ENCODE measurements around the gene FKBP5. TPM values are rescaled to one million over a fixed set of nuclear protein-coding genes. Genes with fewer than 3 reads are reported as not detected.
"Not testable (repeated sequence)": the region's sequence is repeated elsewhere in the genome, so short reads cannot be mapped to it uniquely, and the experiment has no call there.

FKBP5 gene
- total RNA-seq, 1 experiment from 2014 or later = 20.1 TPM

DNA sequence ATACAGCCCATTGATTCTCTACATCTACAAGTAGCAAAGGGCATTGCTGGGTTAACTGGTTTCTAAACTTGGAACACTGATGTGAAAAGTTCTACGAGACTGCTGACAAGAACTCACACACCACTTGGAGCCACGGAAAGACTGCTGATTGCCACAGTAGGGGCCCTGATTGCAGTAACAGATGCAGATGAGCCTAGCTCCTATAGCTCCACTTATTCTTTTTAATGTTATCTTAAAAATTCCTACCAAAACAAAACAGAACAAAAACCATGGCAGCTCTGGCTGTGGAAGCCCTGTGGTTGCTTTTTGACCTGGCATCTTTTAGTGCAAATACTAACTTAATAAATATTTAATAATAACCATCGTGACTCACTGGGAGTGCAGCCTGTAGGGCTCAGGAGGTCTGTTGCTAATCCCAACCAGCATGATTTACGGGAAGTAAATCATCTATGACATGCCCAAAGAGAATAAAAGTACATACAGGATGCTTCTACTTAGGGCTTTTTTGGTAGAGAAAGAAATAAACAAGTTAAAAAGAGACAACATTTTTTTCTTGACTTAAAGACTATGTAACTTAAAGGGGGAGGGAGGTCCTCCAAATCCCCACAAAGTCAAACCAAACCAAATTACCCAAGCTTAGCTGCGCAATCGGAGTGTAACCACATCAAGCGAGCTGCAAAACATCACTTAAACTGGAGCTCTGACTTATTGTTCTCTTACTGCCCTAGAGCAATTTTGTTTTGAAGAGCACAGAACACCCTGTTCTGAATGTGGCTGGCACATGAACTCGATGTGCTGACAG is 87.2 kb downstream of the FKBP5 start:
- ChIA-PET POLR2A (no interaction called here), CTCF (interaction anchor here (0.6 to 1.2 kb wide), 2 partner anchors 135 to 734 kb away, joined by 5 read pairs; partner anchors contain the start of gene ARMC12)
- no peaks in the 10 kb centered on the region for H3K9me3 Mint-ChIP-seq (ENCODE audit: unreplicated experiment)
- H3K36me3 ChIP-seq (ENCODE audit: control insufficient read depth, insufficient read depth, low read length) = no peaks in the 10 kb centered on the region
- H3K36me3 Mint-ChIP-seq (ENCODE audit: insufficient read depth, unreplicated experiment) = no peaks in the 10 kb centered on the region
- DNase-seq = no peak
- no peaks in the 10 kb centered on the region for H3K4me1 ChIP-seq
- no peaks in the 10 kb centered on the region for H3K4me1 Mint-ChIP-seq (ENCODE audit: low read depth, unreplicated experiment)
- no TSS peak for BruUV-seq (replicated peaks)
- no peaks in the 10 kb centered on the region for H3K27me3 ChIP-seq (replicated peaks; ENCODE audit: control insufficient read depth, insufficient read depth, low read length)
- H3K27me3 Mint-ChIP-seq (ENCODE audit: insufficient read depth, unreplicated experiment) = no peaks in the 10 kb centered on the region
- no peak overlapping the region for H3K4me3 ChIP-seq (ENCODE audit: low read depth, low read length)
- TF ChIP-seq, protein P1, sequence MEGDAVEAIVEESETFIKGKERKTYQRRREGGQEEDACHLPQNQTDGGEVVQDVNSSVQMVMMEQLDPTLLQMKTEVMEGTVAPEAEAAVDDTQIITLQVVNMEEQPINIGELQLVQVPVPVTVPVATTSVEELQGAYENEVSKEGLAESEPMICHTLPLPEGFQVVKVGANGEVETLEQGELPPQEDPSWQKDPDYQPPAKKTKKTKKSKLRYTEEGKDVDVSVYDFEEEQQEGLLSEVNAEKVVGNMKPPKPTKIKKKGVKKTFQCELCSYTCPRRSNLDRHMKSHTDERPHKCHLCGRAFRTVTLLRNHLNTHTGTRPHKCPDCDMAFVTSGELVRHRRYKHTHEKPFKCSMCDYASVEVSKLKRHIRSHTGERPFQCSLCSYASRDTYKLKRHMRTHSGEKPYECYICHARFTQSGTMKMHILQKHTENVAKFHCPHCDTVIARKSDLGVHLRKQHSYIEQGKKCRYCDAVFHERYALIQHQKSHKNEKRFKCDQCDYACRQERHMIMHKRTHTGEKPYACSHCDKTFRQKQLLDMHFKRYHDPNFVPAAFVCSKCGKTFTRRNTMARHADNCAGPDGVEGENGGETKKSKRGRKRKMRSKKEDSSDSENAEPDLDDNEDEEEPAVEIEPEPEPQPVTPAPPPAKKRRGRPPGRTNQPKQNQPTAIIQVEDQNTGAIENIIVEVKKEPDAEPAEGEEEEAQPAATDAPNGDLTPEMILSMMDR (IDR thresholded peaks at IDR 0.05; ENCODE audit: insufficient read depth in 1 of 2, low read depth in 1 of 2, low read length in 1 of 2, severe bottlenecking in 1 of 2, unreplicated experiment in 1 of 2) = no peak
- intact Hi-C loops (cut with micrococcal nuclease; ENCODE audit: unreplicated experiment) = no loop called here
- no peak overlapping the region for H3K4me3 Mint-ChIP-seq (ENCODE audit: unreplicated experiment)
- H3K27ac Mint-ChIP-seq (ENCODE audit: unreplicated experiment) = no peak overlapping the region
- H3K9me3 ChIP-seq = no peaks in the 10 kb centered on the region

DNA sequence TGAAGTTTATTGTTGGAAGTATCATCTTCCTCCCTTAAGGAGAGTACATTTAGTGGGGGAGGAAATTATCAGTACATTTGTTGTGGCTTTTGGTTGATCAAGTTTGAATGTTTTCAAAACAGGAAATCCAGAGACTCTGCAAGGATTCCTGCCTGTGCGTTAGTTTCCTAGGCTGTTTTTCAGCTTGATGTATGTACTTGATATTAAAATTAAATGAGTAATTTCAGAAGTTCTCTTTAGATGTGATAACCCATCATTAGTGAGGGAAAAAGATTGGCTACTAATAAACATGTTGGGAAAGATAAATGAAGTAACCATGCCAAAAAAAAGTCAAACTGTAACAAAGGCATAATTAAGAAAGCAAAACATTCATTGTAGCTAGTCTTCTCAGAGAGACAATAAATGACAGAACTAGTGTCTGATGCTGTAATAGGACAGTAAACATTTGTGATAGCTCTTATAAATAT is 88.0 kb downstream of the FKBP5 start:
- Histone ChIP-seq H3K36me3 (ENCODE audit: control insufficient read depth, insufficient read depth, low read length) (no peaks in the 10 kb centered on the region), H3K4me1 (no peaks in the 10 kb centered on the region), H3K27me3 (replicated peaks; ENCODE audit: control insufficient read depth, insufficient read depth, low read length) (no peaks in the 10 kb centered on the region), H3K9me3 (no peaks in the 10 kb centered on the region), H3K4me3 (ENCODE audit: low read depth, low read length) (no peak overlapping the region)
- no peak for DNase-seq
- CTCF ChIA-PET = interaction anchor here (0.6 kb wide), 1 partner anchor 734 kb away, joined by 5 read pairs; no protein-coding TSS in a partner anchor
- POLR2A ChIA-PET = no interaction called here
- H3K27ac Mint-ChIP-seq (ENCODE audit: unreplicated experiment) = no peak overlapping the region
- no peaks in the 10 kb centered on the region for H3K36me3 Mint-ChIP-seq (ENCODE audit: insufficient read depth, unreplicated experiment)
- H3K9me3 Mint-ChIP-seq (ENCODE audit: unreplicated experiment) = no peaks in the 10 kb centered on the region
- H3K4me3 Mint-ChIP-seq (ENCODE audit: unreplicated experiment) = no peak overlapping the region
- BruUV-seq (replicated peaks) = no TSS peak
- H3K4me1 Mint-ChIP-seq (ENCODE audit: low read depth, unreplicated experiment) = no peaks in the 10 kb centered on the region
- TF ChIP-seq, protein P1 (IDR thresholded peaks at IDR 0.05; ENCODE audit: insufficient read depth in 1 of 2, low read depth in 1 of 2, low read length in 1 of 2, severe bottlenecking in 1 of 2, unreplicated experiment in 1 of 2) = no peak
- intact Hi-C loops (cut with micrococcal nuclease; ENCODE audit: unreplicated experiment) = no loop called here
- no peaks in the 10 kb centered on the region for H3K27me3 Mint-ChIP-seq (ENCODE audit: insufficient read depth, unreplicated experiment)

DNA sequence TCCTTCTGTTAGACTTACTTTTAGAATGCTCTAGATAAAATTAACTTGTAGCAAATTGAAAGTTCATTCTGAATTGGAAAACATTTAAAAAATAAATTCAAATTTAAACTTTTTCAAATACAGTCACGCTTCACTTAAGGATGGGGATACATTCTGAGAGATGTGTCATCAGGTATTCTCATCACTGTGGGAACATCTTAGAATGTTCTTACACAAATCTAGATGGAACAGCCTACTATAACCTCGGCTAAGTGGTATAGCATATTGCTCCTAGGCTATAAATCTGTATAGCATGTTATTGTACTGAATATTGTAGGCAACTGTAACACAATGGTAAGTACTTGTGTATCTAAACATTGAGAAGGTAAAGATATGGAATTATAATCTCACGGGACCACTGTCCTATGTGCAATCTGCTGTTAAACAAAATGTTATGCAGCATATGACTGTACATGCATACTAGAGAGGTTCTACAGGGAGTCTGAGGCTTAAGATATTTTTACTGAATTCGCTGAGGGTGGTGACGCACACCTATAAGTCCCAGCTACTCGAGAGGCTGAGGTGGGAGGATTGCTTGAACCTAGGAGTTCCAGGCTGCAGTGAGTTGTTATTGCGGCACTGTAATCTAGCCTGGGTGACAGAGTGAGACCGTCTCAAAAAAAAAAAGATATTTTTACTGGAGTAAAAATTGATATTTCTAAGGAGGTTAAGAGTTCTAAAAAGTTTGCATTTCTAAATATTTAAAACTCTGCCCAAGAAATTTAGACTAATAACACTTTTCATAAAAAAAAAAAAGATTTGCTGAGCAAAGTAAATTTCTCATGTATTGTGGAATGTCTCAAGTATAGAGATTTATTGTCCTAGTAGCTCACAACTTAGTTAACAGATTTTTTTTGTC is 88.7 kb downstream of the FKBP5 start:
- TF ChIP-seq, protein P1 (IDR thresholded peaks at IDR 0.05; ENCODE audit: insufficient read depth in 1 of 2, low read depth in 1 of 2, low read length in 1 of 2, severe bottlenecking in 1 of 2, unreplicated experiment in 1 of 2) = no peak
- no peaks in the 10 kb centered on the region for H3K27me3 Mint-ChIP-seq (ENCODE audit: insufficient read depth, unreplicated experiment)
- CTCF ChIA-PET = no interaction called here
- intact Hi-C loops (cut with micrococcal nuclease; ENCODE audit: unreplicated experiment) = no loop called here
- no peak overlapping the region for H3K27ac Mint-ChIP-seq (ENCODE audit: unreplicated experiment)
- Histone ChIP-seq H3K4me3 (ENCODE audit: low read depth, low read length) (no peak overlapping the region), H3K36me3 (ENCODE audit: control insufficient read depth, insufficient read depth, low read length) (no peaks in the 10 kb centered on the region), H3K4me1 (no peaks in the 10 kb centered on the region), H3K27me3 (replicated peaks; ENCODE audit: control insufficient read depth, insufficient read depth, low read length) (no peaks in the 10 kb centered on the region), H3K9me3 (no peaks in the 10 kb centered on the region)
- no TSS peak for BruUV-seq (replicated peaks)
- DNase-seq = no peak
- H3K36me3 Mint-ChIP-seq (ENCODE audit: insufficient read depth, unreplicated experiment) = no peaks in the 10 kb centered on the region
- H3K9me3 Mint-ChIP-seq (ENCODE audit: unreplicated experiment) = no peaks in the 10 kb centered on the region
- no peaks in the 10 kb centered on the region for H3K4me1 Mint-ChIP-seq (ENCODE audit: low read depth, unreplicated experiment)
- POLR2A ChIA-PET = no interaction called here
- no peak overlapping the region for H3K4me3 Mint-ChIP-seq (ENCODE audit: unreplicated experiment)

DNA sequence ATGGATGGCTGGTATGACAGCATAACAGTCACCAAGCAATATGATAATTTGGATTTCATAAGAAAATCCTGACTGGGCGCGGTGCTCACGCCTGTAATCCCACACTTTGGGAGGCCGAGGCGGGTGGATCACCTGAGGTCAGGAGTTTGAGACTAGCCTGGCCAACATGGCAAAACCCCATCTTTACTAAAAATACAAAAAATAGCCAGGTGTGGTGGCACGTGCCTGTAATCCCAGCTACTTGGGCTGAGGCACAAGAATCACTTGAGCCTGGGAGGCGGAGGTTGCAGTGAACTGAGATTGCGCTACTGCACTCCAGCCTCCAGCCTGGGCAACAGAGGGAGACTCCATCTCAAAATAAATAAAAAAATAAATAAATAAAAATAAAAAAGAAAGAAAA is 90.1 kb downstream of the FKBP5 start:
- H3K27me3 Mint-ChIP-seq (ENCODE audit: insufficient read depth, unreplicated experiment); POLR2A ChIA-PET; BruUV-seq (replicated peaks); H3K27me3 ChIP-seq (replicated peaks; ENCODE audit: control insufficient read depth, insufficient read depth, low read length); H3K4me1 ChIP-seq; H3K27ac Mint-ChIP-seq (ENCODE audit: unreplicated experiment); H3K9me3 ChIP-seq; DNase-seq; H3K36me3 Mint-ChIP-seq (ENCODE audit: insufficient read depth, unreplicated experiment); H3K36me3 ChIP-seq (ENCODE audit: control insufficient read depth, insufficient read depth, low read length); H3K4me3 ChIP-seq (ENCODE audit: low read depth, low read length); CTCF ChIA-PET; H3K4me3 Mint-ChIP-seq (ENCODE audit: unreplicated experiment); intact Hi-C loops (cut with micrococcal nuclease; ENCODE audit: unreplicated experiment); H3K4me1 Mint-ChIP-seq (ENCODE audit: low read depth, unreplicated experiment); H3K9me3 Mint-ChIP-seq (ENCODE audit: unreplicated experiment): not testable (repeated sequence)
